Measurements from ENCODE around the gene COPS9. TPM values are rescaled to one million over a fixed set of nuclear protein-coding genes. Genes with fewer than 3 reads are reported as not detected.

The COPS9 gene
- total and polyA plus RNA-seq, 10 of the 15 experiments (the other 5 are each of a cell fraction or from before 2014, with no cell fraction given): 80.8 to 419 (median 213) TPM

DNA sequence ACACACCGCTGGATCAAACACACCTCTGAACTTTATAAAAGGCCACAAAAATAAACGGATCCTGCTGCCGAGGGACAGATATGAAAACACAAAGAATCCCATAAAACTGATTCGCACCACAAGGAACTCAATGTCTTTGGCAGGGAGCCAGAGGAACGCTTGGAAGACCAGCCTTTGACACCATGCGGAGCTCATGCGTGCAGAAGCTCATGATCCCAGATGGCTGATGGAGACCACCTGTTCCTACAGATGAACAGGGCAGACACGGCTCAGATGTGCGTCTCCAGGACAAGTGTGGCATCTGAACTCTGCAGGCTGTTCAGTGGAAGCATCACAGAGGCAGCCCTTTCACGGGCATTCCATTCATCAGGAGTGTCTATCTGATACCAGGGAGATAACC, 24.9 kb downstream of the COPS9 start:
- H3K4me3 ChIP-seq: no peak overlapping the region
- no peaks in the 10 kb centered on the region for H3K79me2 ChIP-seq (ENCODE audit: control insufficient read depth, insufficient read depth, low read length)
- intact Hi-C loops (cut with micrococcal nuclease; ENCODE audit: unreplicated experiment) (no loop called here), in situ Hi-C loops (cut with MboI) (no loop called here)
- H3K27me3 ChIP-seq (replicated peaks in 1 of 2; ENCODE audit: control insufficient read depth in 2 of 2, insufficient read depth in 2 of 2, low read length in 1 of 2): peaks cover 0 to 4% of the 10 kb centered on the region in 2 experiments; a peak in 2 of 4 replicates
- H3K4me1 ChIP-seq (ENCODE audit: control insufficient read depth, insufficient read depth, low read length): no peaks in the 10 kb centered on the region
- DNase-seq (ENCODE audit: low read depth, low spot score): no peak
- H3K9me3 ChIP-seq (replicated peaks; ENCODE audit: control insufficient read depth, insufficient read depth, low read length): no peaks in the 10 kb centered on the region
- no peaks in the 10 kb centered on the region for H4K20me1 ChIP-seq (ENCODE audit: control insufficient read depth, insufficient read depth)
- no peak for FAIRE-seq
- H3K36me3 ChIP-seq (ENCODE audit: control insufficient read depth in 2 of 2, insufficient read depth in 2 of 2, low read length in 1 of 2): no peaks in the 10 kb centered on the region
- no peak overlapping the region for H3K27ac ChIP-seq (ENCODE audit: control insufficient read depth, insufficient read depth)
- ATAC-seq: no peak
- WGBS (ENCODE audit: insufficient coverage, insufficient replicate concordance, low lambda C conversion rate, missing lambda C conversion rate): 43% methylated on average over 10 of the region's 10 CpGs
- SMC1A ChIA-PET (ENCODE audit: uncharacterized antibody, unreplicated experiment): no interaction called here
- POLR2A ChIA-PET: no interaction called here
- H3K9ac ChIP-seq (ENCODE audit: control insufficient read depth, insufficient read depth, low read length): no peak overlapping the region
- TF ChIP-seq RELA (IDR thresholded peaks at IDR 0.05; ENCODE audit: borderline replicate concordance, partially characterized antibody) (no peak), PAX8 (IDR thresholded peaks at IDR 0.05) (no peak), SREBF2 (IDR thresholded peaks at IDR 0.05; ENCODE audit: low read length) (no peak), POLR2AphosphoS5 (IDR thresholded peaks at IDR 0.05; ENCODE audit: low read length) (no peak), SUPT20H (IDR thresholded peaks at IDR 0.05; ENCODE audit: borderline replicate concordance, control insufficient read depth, low read depth, low read length) (no peak)
- CTCF ChIA-PET: no interaction called here
- H3K4me2 ChIP-seq (ENCODE audit: control insufficient read depth, insufficient read depth): no peak overlapping the region
- RAD21 ChIA-PET (ENCODE audit: unreplicated experiment): no interaction called here
- BruUV-seq (replicated peaks): no TSS peak
- no peak overlapping the region for H2AFZ ChIP-seq (ENCODE audit: control insufficient read depth, low read depth, low read length)

DNA sequence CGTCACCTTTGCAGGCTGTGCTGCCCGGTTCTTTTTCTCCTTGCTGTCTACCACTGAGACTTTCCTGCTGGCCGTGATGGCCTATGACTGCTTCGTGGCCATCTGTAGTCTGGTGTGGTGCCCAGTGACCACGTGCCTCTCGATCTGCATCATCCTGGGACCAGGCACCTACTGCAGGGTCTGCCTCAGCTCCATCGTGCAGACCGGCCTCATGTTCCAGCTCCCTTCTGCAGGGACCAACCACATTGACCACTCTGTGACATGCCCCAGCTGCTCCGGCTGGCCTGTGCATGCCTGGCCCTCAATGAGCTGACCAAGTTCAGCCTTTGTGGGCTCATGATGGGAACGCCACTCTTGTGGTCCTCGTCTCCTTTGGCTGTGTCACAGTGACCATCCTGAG, 26.7 kb downstream of the COPS9 start:
- 20% methylated on average over 11 of the region's 11 CpGs for WGBS (ENCODE audit: insufficient coverage, insufficient replicate concordance, low lambda C conversion rate, missing lambda C conversion rate)
- in situ Hi-C loops (cut with MboI): no loop called here
- BruUV-seq (replicated peaks): no TSS peak

More for the DNA sequence above, 26.7 kb downstream of the COPS9 start:
- H2AFZ ChIP-seq (ENCODE audit: control insufficient read depth, low read depth, low read length): no peak overlapping the region
- no peaks in the 10 kb centered on the region for H3K4me1 ChIP-seq (ENCODE audit: control insufficient read depth, insufficient read depth, low read length)
- FAIRE-seq (no peak), ATAC-seq (no peak), DNase-seq (ENCODE audit: low read depth, low spot score) (no peak)
- H3K27ac ChIP-seq (ENCODE audit: control insufficient read depth, insufficient read depth): no peak overlapping the region
- no peaks in the 10 kb centered on the region for H4K20me1 ChIP-seq (ENCODE audit: control insufficient read depth, insufficient read depth)
- no peaks in the 10 kb centered on the region for H3K9me3 ChIP-seq (replicated peaks; ENCODE audit: control insufficient read depth, insufficient read depth, low read length)
- SMC1A ChIA-PET (ENCODE audit: uncharacterized antibody, unreplicated experiment): no interaction called here
- peaks cover 0 to 2% of the 10 kb centered on the region in 2 experiments; a peak in 2 of 4 replicates for H3K27me3 ChIP-seq (replicated peaks in 1 of 2; ENCODE audit: control insufficient read depth in 2 of 2, insufficient read depth in 2 of 2, low read length in 1 of 2)
- POLR2A ChIA-PET: interaction anchor here (0.6 kb wide), 1 partner anchor 51 kb away, joined by 4 read pairs; no protein-coding TSS in a partner anchor
- TF ChIP-seq, protein P1, sequence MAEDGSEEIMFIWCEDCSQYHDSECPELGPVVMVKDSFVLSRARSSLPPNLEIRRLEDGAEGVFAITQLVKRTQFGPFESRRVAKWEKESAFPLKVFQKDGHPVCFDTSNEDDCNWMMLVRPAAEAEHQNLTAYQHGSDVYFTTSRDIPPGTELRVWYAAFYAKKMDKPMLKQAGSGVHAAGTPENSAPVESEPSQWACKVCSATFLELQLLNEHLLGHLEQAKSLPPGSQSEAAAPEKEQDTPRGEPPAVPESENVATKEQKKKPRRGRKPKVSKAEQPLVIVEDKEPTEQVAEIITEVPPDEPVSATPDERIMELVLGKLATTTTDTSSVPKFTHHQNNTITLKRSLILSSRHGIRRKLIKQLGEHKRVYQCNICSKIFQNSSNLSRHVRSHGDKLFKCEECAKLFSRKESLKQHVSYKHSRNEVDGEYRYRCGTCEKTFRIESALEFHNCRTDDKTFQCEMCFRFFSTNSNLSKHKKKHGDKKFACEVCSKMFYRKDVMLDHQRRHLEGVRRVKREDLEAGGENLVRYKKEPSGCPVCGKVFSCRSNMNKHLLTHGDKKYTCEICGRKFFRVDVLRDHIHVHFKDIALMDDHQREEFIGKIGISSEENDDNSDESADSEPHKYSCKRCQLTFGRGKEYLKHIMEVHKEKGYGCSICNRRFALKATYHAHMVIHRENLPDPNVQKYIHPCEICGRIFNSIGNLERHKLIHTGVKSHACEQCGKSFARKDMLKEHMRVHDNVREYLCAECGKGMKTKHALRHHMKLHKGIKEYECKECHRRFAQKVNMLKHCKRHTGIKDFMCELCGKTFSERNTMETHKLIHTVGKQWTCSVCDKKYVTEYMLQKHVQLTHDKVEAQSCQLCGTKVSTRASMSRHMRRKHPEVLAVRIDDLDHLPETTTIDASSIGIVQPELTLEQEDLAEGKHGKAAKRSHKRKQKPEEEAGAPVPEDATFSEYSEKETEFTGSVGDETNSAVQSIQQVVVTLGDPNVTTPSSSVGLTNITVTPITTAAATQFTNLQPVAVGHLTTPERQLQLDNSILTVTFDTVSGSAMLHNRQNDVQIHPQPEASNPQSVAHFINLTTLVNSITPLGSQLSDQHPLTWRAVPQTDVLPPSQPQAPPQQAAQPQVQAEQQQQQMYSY (CRISPR knock-in tag; IDR thresholded peaks at IDR 0.05): no peak
- TF ChIP-seq YBX1 (IDR thresholded peaks at IDR 0.05) (no peak), CREM (IDR thresholded peaks at IDR 0.05; ENCODE audit: low read depth) (no peak), FOXM1 (IDR thresholded peaks at IDR 0.05; ENCODE audit: low read depth, low read length) (no peak)
- RAD21 ChIA-PET (ENCODE audit: unreplicated experiment): no interaction called here
- H3K4me2 ChIP-seq (ENCODE audit: control insufficient read depth, insufficient read depth): no peak overlapping the region
- no peaks in the 10 kb centered on the region for H3K79me2 ChIP-seq (ENCODE audit: control insufficient read depth, insufficient read depth, low read length)
- intact Hi-C loops (cut with micrococcal nuclease; ENCODE audit: unreplicated experiment): no loop called here
- CTCF ChIA-PET: no interaction called here
- H3K4me3 ChIP-seq: no peak overlapping the region
- no peak overlapping the region for H3K9ac ChIP-seq (ENCODE audit: control insufficient read depth, insufficient read depth, low read length)
- no peaks in the 10 kb centered on the region for H3K36me3 ChIP-seq (ENCODE audit: control insufficient read depth in 2 of 2, insufficient read depth in 2 of 2, low read length in 1 of 2)
